VCaP (cell line): ENCODE measurements around the gene HMGCS2.

Source experiments
- H3K27ac ChIP-seq: fragments of 450-650 bp; 2 replicates; pipeline ENCODE4 v1.5.1; 2017
- CTCF ChIP-seq: fragments of 450-650 bp; conservative IDR thresholded peaks from 2 replicates; pipeline ENCODE4 v1.5.1; 2017; ENCODE audit warnings: mild to moderate bottlenecking, moderate library complexity

HMGCS2 gene

GRCh38 chr1:119799003-119799402 is 30.3 kb upstream of the HMGCS2 start:
- no peak for TF ChIP-seq CTCF
- H3K27ac ChIP-seq, result no peak overlapping the region

- H3K27ac ChIP-seq, result no peak overlapping the region
- TF ChIP-seq CTCF, result no peak
Observed at GRCh38 chr1:119797606-119798005, 28.9 kb upstream of the HMGCS2 start.

- TF ChIP-seq CTCF, result no peak
- H3K27ac ChIP-seq, result no peak overlapping the region
Observed at GRCh38 chr1:119797162-119797561, 28.5 kb upstream of the HMGCS2 start.

GRCh38 chr1:119795261-119796200 is 26.8 kb upstream of the HMGCS2 start:
- H3K27ac ChIP-seq, result no peak overlapping the region
- no peak for TF ChIP-seq CTCF

- no peak for TF ChIP-seq CTCF
- no peak overlapping the region for H3K27ac ChIP-seq
Observed at GRCh38 chr1:119794876-119795240, 26.2 kb upstream of the HMGCS2 start.

GRCh38 chr1:119794230-119794875 is 25.6 kb upstream of the HMGCS2 start:
- H3K27ac ChIP-seq, result no peak overlapping the region
- no peak for TF ChIP-seq CTCF

GRCh38 chr1:119791377-119791776 is 22.7 kb upstream of the HMGCS2 start:
- no peak for TF ChIP-seq CTCF
- H3K27ac ChIP-seq, result no peak overlapping the region
